ENCODE data around the gene SOHLH1.

Gene SOHLH1

GRCh38 chr9:135664801-135665794 is 34.2 kb downstream of the SOHLH1 start:
- no peak for DNase-seq (ENCODE audit: insufficient read length, low spot score)
- no peak for FAIRE-seq
- TF ChIP-seq CTCF (IDR thresholded peaks at IDR 0.05; ENCODE audit: insufficient read depth, missing control alignments) = no peak

- TF ChIP-seq CTCF (IDR thresholded peaks at IDR 0.05; ENCODE audit: insufficient read depth, missing control alignments) = no peak
- no peak for FAIRE-seq
- DNase-seq (ENCODE audit: insufficient read length, low spot score) = no peak
Observed at GRCh38 chr9:135664266-135664665, 35.0 kb downstream of the SOHLH1 start.

DNA sequence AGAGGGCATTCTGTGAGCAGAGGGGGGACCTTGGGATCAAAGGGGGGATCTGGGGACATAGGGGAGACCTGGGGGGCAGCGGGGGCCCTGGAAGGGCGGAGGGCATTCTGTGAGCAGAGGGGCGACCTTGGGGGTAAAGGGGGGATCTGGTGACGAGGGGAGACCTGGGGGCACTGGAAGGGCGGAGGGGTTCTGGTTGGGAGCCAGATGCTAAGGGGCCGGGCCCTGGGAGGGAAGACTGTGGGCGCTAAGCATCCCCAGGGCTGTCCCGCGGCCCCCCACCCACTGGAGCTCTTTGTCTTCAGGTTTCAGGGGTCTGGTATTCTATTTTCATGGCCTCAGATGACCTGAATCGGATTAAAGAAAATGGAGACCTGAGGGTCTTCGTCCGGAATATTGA is 35.4 kb downstream of the SOHLH1 start:
- no peak for DNase-seq (ENCODE audit: insufficient read length, low spot score)
- no peak for FAIRE-seq
- TF ChIP-seq CTCF (IDR thresholded peaks at IDR 0.05; ENCODE audit: insufficient read depth, missing control alignments) = no peak

DNA sequence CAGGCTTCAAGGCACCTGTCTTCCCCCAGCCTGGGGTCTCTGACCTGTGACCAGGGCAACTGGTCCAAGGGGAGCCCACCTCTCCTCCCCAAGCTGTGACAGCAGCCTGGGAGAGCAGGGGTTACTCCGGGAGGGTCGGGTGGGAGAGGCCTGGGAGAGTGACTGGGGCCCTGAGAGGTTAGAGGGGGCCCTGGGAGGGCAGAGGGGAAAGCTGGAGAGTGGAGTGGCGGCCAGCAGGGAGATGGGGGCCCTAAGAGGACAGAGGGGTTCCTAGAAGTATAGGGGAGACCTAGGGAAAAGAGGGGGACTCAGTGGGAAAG is 35.9 kb downstream of the SOHLH1 start:
- no peak for TF ChIP-seq CTCF (IDR thresholded peaks at IDR 0.05; ENCODE audit: insufficient read depth, missing control alignments)
- FAIRE-seq (no peak), DNase-seq (ENCODE audit: insufficient read length, low spot score) (no peak)

DNA sequence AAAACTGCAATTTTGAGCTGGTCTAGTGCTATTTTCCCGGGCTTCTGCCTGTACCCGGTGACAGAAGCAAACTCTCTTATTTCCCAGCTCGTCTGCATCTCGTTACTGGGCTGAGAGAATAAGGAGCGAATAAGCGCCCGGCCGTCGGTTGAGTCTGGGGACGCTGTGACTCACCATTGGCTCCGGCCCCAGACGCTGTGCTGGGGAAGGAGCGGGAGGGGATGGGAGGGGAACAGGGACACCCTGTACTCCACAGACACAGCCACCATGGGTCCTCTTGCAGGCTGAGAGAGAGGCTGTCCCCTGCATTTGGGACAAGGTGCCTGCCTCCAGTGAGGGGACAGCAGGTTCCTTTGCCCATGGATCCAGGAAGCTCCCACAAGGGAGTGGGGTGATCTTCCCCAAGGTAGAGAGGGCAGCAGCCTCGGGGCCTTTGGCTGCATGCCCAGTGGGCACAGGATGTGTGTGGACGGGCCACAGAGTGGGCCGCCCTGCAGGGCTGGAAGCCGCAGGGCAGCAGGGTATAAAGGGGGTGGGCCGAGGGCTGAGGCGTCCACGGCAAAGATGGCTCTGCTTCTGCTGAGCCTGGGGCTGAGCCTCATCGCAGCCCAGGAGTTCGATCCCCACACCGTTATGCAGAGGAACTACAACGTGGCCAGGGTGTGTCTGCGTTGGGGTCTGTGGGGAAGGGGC is 36.4 kb downstream of the SOHLH1 start, which contains the start of gene LCN9:
LCN9 (plus strand) TSS at position 552 of the 693 bp plus-strand sequence; CDS start at position 565, 13 bp downstream.
- DNase-seq (ENCODE audit: insufficient read length, low spot score) (no peak), FAIRE-seq (no peak)
- no peak for TF ChIP-seq CTCF (IDR thresholded peaks at IDR 0.05; ENCODE audit: insufficient read depth, missing control alignments)

DNA sequence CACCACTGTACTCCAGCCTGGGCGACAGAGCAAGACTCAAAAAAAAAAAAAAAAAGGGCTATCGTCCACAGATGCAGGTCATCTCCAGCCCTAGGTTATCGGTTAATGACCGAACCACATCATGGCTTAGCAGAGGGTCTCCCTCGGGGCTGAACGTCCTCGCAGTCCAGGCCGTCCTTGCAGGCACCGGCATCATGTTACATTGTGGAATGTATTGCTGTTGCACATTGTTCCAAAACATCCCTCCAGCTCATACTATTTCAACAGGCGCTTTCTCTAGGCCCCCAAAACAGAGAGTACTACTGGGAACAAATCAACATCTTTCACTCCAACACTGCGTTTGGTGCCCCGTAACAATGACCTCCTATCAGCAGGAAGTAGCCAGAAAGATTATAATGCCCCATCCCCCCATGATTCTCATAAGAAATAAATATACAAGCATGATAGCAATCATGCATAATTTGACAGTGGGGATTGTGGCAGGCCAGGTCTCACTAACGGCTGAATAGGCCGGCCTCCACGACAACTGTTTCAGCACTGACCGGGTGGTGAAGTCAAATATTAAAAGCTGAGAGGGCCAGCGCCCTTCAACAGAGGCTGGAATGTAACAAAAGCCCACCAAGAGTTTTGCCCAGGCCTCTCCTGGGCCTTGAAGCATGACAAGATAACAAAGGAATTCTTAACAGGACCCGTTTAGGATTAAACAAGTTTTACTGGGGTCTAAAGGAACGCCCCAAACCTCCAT is 37.3 kb downstream of the SOHLH1 start:
- DNase-seq (ENCODE audit: insufficient read length, low spot score) (no peak), FAIRE-seq (no peak)
- TF ChIP-seq CTCF (IDR thresholded peaks at IDR 0.05; ENCODE audit: insufficient read depth, missing control alignments) = no peak
